Measurements from ENCODE around the gene WNT7A.

The WNT7A gene

GRCh38 chr3:13783476-13783875 is 96.4 kb downstream of the WNT7A start:
- in situ Hi-C loops (cut with HindIII; ENCODE audit: low sequenced_read_pairs) = no loop called here

- in situ Hi-C loops (cut with HindIII; ENCODE audit: low sequenced_read_pairs) = no loop called here
Measured at GRCh38 chr3:13782501-13782900, 97.4 kb downstream of the WNT7A start.

- in situ Hi-C loops (cut with HindIII; ENCODE audit: low sequenced_read_pairs) = no loop called here
Measured at GRCh38 chr3:13781417-13781816, 98.5 kb downstream of the WNT7A start.

- in situ Hi-C loops (cut with HindIII; ENCODE audit: low sequenced_read_pairs) = no loop called here
Measured at GRCh38 chr3:13780432-13781176, 99.3 kb downstream of the WNT7A start.

- in situ Hi-C loops (cut with HindIII; ENCODE audit: low sequenced_read_pairs) = no loop called here
Measured at GRCh38 chr3:13776253-13777050, 103.4 kb downstream of the WNT7A start.

GRCh38 chr3:13772885-13773745 is 106.8 kb downstream of the WNT7A start:
- in situ Hi-C loops (cut with HindIII; ENCODE audit: low sequenced_read_pairs) = no loop called here

GRCh38 chr3:13772321-13772745 is 107.5 kb downstream of the WNT7A start:
- in situ Hi-C loops (cut with HindIII; ENCODE audit: low sequenced_read_pairs) = no loop called here

- in situ Hi-C loops (cut with HindIII; ENCODE audit: low sequenced_read_pairs) = no loop called here
Measured at GRCh38 chr3:13771496-13771895, 108.4 kb downstream of the WNT7A start.

- in situ Hi-C loops (cut with HindIII; ENCODE audit: low sequenced_read_pairs) = no loop called here
Measured at GRCh38 chr3:13770170-13771169, 109.4 kb downstream of the WNT7A start.

- in situ Hi-C loops (cut with HindIII; ENCODE audit: low sequenced_read_pairs) = no loop called here
Measured at GRCh38 chr3:13769422-13769821, 110.4 kb downstream of the WNT7A start.

GRCh38 chr3:13768453-13768852 is 111.4 kb downstream of the WNT7A start:
- in situ Hi-C loops (cut with HindIII; ENCODE audit: low sequenced_read_pairs) = no loop called here

- in situ Hi-C loops (cut with HindIII; ENCODE audit: low sequenced_read_pairs) = no loop called here
Measured at GRCh38 chr3:13767896-13768295, 112.0 kb downstream of the WNT7A start.

GRCh38 chr3:13767030-13767429 is 112.8 kb downstream of the WNT7A start:
- in situ Hi-C loops (cut with HindIII; ENCODE audit: low sequenced_read_pairs) = no loop called here
